ENCODE data around the gene SPATA21.

GRCh38 chr1:16458831-16459230 is 21.6 kb upstream of the SPATA21 start:
- TF ChIP-seq CTCF (IDR thresholded peaks at IDR 0.05): no peak
- TF ChIP-seq POLR2A (IDR thresholded peaks at IDR 0.05): no peak

All from transverse colon (tissue), 3 donors.